Measurements from ENCODE around the gene BRPF1. TPM values are rescaled to one million over a fixed set of nuclear protein-coding genes. Genes with fewer than 3 reads are reported as not detected.

The BRPF1 gene
- total RNA-seq, 4 donors from 2014 or later, result 10.8 to 36.0 (median 16.7) TPM

DNA sequence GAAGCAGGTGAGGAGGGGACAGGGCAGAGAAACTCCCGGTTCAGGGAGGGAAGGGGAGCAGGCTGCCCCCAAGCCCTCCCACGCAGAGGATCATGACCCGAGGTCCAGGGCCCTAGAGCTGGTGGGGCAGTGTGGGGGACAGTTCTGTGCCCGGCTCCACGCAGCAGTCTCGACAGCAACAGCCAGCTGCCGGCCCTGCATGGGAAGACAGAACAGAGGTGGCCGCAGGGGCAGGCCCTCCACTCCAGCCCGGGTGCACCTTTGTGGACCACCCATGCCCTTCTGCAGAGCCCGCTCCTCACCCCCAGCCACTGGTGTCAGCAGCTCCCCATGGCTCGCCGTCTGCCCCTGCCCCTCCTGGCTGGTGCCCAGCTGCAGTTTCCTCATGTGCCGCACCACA lies 25.9 kb downstream of the BRPF1 start:
- Histone ChIP-seq H3K4me1 (no peaks in the 10 kb centered on the region), H3K27ac (no peak overlapping the region), H3K4me3 (no peak overlapping the region), H3K9me3 (no peaks in the 10 kb centered on the region), H3K27me3 (no peaks in the 10 kb centered on the region), H3K36me3 (no peaks in the 10 kb centered on the region)
- TF ChIP-seq POLR2A (IDR thresholded peaks at IDR 0.05), result no peak
- TF ChIP-seq, protein P1, sequence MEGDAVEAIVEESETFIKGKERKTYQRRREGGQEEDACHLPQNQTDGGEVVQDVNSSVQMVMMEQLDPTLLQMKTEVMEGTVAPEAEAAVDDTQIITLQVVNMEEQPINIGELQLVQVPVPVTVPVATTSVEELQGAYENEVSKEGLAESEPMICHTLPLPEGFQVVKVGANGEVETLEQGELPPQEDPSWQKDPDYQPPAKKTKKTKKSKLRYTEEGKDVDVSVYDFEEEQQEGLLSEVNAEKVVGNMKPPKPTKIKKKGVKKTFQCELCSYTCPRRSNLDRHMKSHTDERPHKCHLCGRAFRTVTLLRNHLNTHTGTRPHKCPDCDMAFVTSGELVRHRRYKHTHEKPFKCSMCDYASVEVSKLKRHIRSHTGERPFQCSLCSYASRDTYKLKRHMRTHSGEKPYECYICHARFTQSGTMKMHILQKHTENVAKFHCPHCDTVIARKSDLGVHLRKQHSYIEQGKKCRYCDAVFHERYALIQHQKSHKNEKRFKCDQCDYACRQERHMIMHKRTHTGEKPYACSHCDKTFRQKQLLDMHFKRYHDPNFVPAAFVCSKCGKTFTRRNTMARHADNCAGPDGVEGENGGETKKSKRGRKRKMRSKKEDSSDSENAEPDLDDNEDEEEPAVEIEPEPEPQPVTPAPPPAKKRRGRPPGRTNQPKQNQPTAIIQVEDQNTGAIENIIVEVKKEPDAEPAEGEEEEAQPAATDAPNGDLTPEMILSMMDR (IDR thresholded peaks at IDR 0.05), result no peak
- no peak for DNase-seq
- intact Hi-C loops (cut with DNase I; ENCODE audit: low total_unique reads), result no loop called here

GRCh38 chr3:9760779-9761505 lies 29.4 kb downstream of the BRPF1 start:
- TF ChIP-seq, protein P1 (IDR thresholded peaks at IDR 0.05), result no peak
- TF ChIP-seq POLR2A (IDR thresholded peaks at IDR 0.05), result no peak
- Histone ChIP-seq H3K27ac (no peak overlapping the region), H3K4me1 (no peaks in the 10 kb centered on the region), H3K4me3 (no peak overlapping the region), H3K36me3 (no peaks in the 10 kb centered on the region), H3K9me3 (no peaks in the 10 kb centered on the region), H3K27me3 (no peaks in the 10 kb centered on the region)
- no peak for DNase-seq
- intact Hi-C loops (cut with DNase I; ENCODE audit: low total_unique reads), result no loop called here

- Histone ChIP-seq H3K36me3 (no peaks in the 10 kb centered on the region), H3K4me3 (no peak overlapping the region), H3K27me3 (no peaks in the 10 kb centered on the region), H3K9me3 (no peaks in the 10 kb centered on the region), H3K4me1 (no peaks in the 10 kb centered on the region), H3K27ac (no peak overlapping the region)
- TF ChIP-seq, protein P1 (IDR thresholded peaks at IDR 0.05), result no peak
- TF ChIP-seq POLR2A (IDR thresholded peaks at IDR 0.05), result no peak
- intact Hi-C loops (cut with DNase I; ENCODE audit: low total_unique reads), result no loop called here
- no peak for DNase-seq
These were observed 30.4 kb downstream of the BRPF1 start for GRCh38 chr3:9761919-9762318.

DNA sequence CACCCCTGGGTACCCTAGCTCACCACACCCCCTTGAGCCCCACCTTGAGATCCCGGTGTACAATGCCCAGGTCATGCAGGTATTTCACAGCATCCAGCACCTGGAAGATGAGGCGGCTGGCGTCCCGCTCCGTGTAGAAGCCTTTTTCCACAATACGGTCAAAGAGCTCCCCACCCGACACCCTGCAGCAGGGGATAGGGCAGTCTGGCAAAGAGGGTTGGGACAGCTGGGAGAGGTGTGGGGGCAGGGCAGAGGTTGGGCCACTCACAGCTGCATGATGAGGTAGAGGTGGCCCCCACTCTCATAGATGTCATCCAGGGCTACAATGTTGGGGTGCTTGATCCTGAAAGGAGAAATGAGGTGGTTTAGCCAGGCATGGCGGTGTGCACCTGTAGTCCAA lies 31.3 kb downstream of the BRPF1 start:
- no peak for TF ChIP-seq POLR2A (IDR thresholded peaks at IDR 0.05)
- TF ChIP-seq, protein P1 (IDR thresholded peaks at IDR 0.05), result no peak
- intact Hi-C loops (cut with DNase I; ENCODE audit: low total_unique reads), result no loop called here
- Histone ChIP-seq H3K9me3 (no peaks in the 10 kb centered on the region), H3K4me3 (no peak overlapping the region), H3K4me1 (no peaks in the 10 kb centered on the region), H3K27me3 (no peaks in the 10 kb centered on the region), H3K27ac (no peak overlapping the region), H3K36me3 (no peaks in the 10 kb centered on the region)
- DNase-seq, result no peak

DNA sequence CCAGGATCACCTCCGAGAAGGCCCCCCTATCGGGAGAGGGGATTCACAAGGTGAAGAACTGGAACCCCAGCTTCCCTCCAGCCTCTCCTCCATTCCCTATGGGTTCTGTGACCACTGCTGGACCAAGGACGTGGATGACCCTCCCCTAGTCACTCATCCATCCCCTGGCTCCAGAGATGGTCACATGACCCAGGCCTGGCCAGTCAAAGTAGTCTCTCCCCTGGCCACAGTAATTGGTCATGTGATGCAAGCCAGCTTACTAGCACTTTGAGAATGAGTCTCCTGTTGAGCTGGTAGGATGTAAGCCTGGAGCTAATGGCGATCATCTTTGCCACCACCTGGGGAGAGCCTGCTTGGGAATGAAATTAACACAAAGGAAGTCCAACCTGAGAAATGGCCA lies 34.3 kb downstream of the BRPF1 start:
- no peak overlapping the region for H3K4me3 ChIP-seq
- peaks cover 0 to 9% of the 10 kb centered on the region in 2 donors for H3K4me1 ChIP-seq
- no peaks in the 10 kb centered on the region for H3K9me3 ChIP-seq
- TF ChIP-seq POLR2A (IDR thresholded peaks at IDR 0.05), result no peak
- TF ChIP-seq, protein P1 (IDR thresholded peaks at IDR 0.05), result no peak
- no peak for DNase-seq
- H3K27me3 ChIP-seq, result no peaks in the 10 kb centered on the region
- no peak overlapping the region for H3K27ac ChIP-seq
- intact Hi-C loops (cut with DNase I; ENCODE audit: low total_unique reads), result no loop called here
- H3K36me3 ChIP-seq, result no peaks in the 10 kb centered on the region

Measured in uterus (tissue), 4 donors.